GM23338 (cell line): ENCODE data around the gene RNASE7. TPM values are rescaled to one million over a fixed set of nuclear protein-coding genes. Genes with fewer than 3 reads are reported as not detected.
A peak's percentile ranks its signal among the peaks of the same experiment; 100 is the strongest.

Experiments
- ATAC-seq: fragments of 200-7000 bp; cut with Tn5 transposase; 3 replicates; pipeline ENCODE4 v1.9.1; 2020
- DNase-seq: peaks from one replicate; pipeline ENCODE4 v3.0.0-alpha.2; 2015; ENCODE audit warnings: low spot score
- H2AFZ ChIP-seq: fragments of 200-600 bp; sonication (generic); 2 replicates; pipeline ENCODE4 v1.8.0; 2016; ENCODE audit warnings: antibody characterized with exemption, mild to moderate bottlenecking, moderate library complexity
- H3F3A ChIP-seq: fragments of 200-600 bp; sonication (generic); replicated peaks from 2 replicates; pipeline ENCODE4 v1.8.0; 2017; ENCODE audit warnings: antibody characterized with exemption, mixed run types, low read depth
- H3K27ac ChIP-seq: fragments of 200-600 bp; sonication (generic); 2 replicates; pipeline ENCODE4 v1.6.1; 2016; ENCODE audit warnings: low read depth
- H3K27me3 ChIP-seq: fragments of 200-600 bp; sonication (generic); 2 replicates; pipeline ENCODE4 v1.8.0; 2016; ENCODE audit warnings: mild to moderate bottlenecking, mixed run types, moderate library complexity; ENCODE audit not compliant: insufficient read depth
- H3K36me3 ChIP-seq: fragments of 200-600 bp; sonication (generic); 2 replicates; pipeline ENCODE4 v1.8.0; 2016; ENCODE audit warnings: mild to moderate bottlenecking; ENCODE audit not compliant: insufficient read depth
- H3K4me1 ChIP-seq: fragments of 200-600 bp; sonication (generic); 2 replicates; pipeline ENCODE4 v1.8.0; 2016; ENCODE audit warnings: mild to moderate bottlenecking, moderate library complexity; ENCODE audit not compliant: insufficient read depth
- H3K4me2 ChIP-seq: fragments of 200-600 bp; sonication (generic); 2 replicates; pipeline ENCODE4 v1.7.1; 2017; ENCODE audit warnings: mixed run types
- H3K4me3 ChIP-seq: fragments of 200-600 bp; sonication (generic); 2 replicates; pipeline ENCODE4 v1.6.1; 2016; ENCODE audit warnings: mixed run types
- H3K79me2 ChIP-seq: fragments of 200-600 bp; sonication (generic); replicated peaks from 2 replicates; pipeline ENCODE4 v1.8.0; 2017; ENCODE audit warnings: mild to moderate bottlenecking; ENCODE audit not compliant: insufficient read depth
- H3K9me2 ChIP-seq: fragments of 200-600 bp; sonication (generic); 2 replicates; pipeline ENCODE4 v1.8.0; 2017; ENCODE audit not compliant: insufficient read depth
- H4K20me1 ChIP-seq: fragments of 200-600 bp; sonication (generic); replicated peaks from 2 replicates; pipeline ENCODE4 v1.8.0; 2017; ENCODE audit warnings: mild to moderate bottlenecking; ENCODE audit not compliant: insufficient read depth
- H3K27ac Mint-ChIP-seq: 2 replicates; pipeline ENCODE4 v1.8.0; 2020; ENCODE audit warnings: inconsistent platforms, mild to moderate bottlenecking, moderate library complexity, mixed read lengths
- H3K27me3 Mint-ChIP-seq: 3 replicates; pipeline ENCODE4 v1.8.0; 2022; ENCODE audit warnings: low read depth, mild to moderate bottlenecking, moderate library complexity, mixed read lengths, inconsistent platforms; ENCODE audit not compliant: insufficient read depth, poor library complexity
- H3K36me3 Mint-ChIP-seq: 3 replicates; pipeline ENCODE4 v1.8.0; 2021; ENCODE audit warnings: low read depth, mild to moderate bottlenecking, inconsistent platforms, moderate library complexity, mixed read lengths
- H3K4me1 Mint-ChIP-seq: 3 replicates; pipeline ENCODE4 v1.8.0; 2020; ENCODE audit warnings: mild to moderate bottlenecking, inconsistent platforms, mixed read lengths
- H3K4me3 Mint-ChIP-seq: 3 replicates; pipeline ENCODE4 v1.8.0; 2021; ENCODE audit warnings: moderate library complexity, mild to moderate bottlenecking, inconsistent platforms, mixed read lengths
- H3K9me3 Mint-ChIP-seq: 3 replicates; pipeline ENCODE4 v1.8.0; 2020; ENCODE audit warnings: moderate library complexity, mild to moderate bottlenecking, inconsistent platforms, mixed read lengths
- EZH2 ChIP-seq: fragments of 200-600 bp; sonication (generic); IDR thresholded peaks from one replicate; pipeline ENCODE4 v1.8.0; 2017; ENCODE audit warnings: antibody characterized with exemption, mild to moderate bottlenecking, low read depth; ENCODE audit not compliant: unreplicated experiment
- EZH2phosphoT487 ChIP-seq: fragments of 200-600 bp; sonication (generic); IDR thresholded peaks from one replicate; pipeline ENCODE4 v1.8.1; 2018; ENCODE audit warnings: antibody characterized with exemption; ENCODE audit not compliant: unreplicated experiment
- ZNF331 ChIP-seq: fragments of 250-450 bp; sonication (Bioruptor Pico); IDR thresholded peaks from 2 replicates; pipeline ENCODE4 v1.5.0; 2020; ENCODE audit warnings: low read depth, mild to moderate bottlenecking, moderate library complexity
- polyA plus RNA-seq: library from polyadenylated mRNA; unstranded; fragments of >200 nt; fragmentation: Nextera tagmentation; extraction: Ambion mirVana; gene quantifications from 2 replicates; pipeline ENCODE4 v1.2.1, GENCODE V29; 2016
- total RNA-seq: library from RNA; depleted of rRNA; stranded (reverse); fragments of >200 nt; shearing (Covaris generic); gene quantifications from 2 replicates; pipeline ENCODE4 v1.2.3, GENCODE V29; 2014
- TF ChIP-seq, protein P1 (sequence below), 2 experiments: fragments of 200-600 bp in 1 of 2; sonication (generic) in 1 of 2; conservative IDR thresholded peaks; 2 replicates each; pipeline versions ENCODE4 v1.5.1 to v1.6.1; 2016 to 2017; ENCODE audit warnings: antibody characterized with exemption in 2 of 2, low read depth in 2 of 2, mild to moderate bottlenecking in 2 of 2, moderate library complexity in 1 of 2

Gene RNASE7
- total and polyA plus RNA-seq, 2 experiments from 2014 or later = not detected

DNA sequence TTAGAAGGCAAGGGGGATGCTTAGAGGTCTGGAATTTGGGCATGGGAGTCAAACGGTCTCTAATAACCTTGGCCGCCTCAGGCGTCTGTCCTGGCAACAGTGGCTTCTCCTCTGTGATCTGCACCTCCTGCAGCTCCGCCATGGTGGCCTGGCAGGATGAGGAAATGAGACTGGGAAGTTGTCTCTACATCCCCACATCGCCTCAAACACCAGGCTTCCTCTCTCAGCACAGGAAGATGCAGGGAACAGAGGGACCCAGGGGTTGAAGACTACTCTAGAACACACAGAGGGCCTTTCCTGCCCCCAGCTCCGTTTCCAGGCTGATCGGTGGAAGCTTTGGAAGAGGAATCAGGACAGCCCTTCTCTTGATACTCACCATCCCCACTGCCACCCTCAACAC lies 19.0 kb upstream of the RNASE7 start:
- Histone ChIP-seq H3K4me2 (peak overlapping the region; percentile 97; the same call in 1 of the 2 replicates), H3K27ac (no peak overlapping the region), H3K4me1 (peaks cover 31% of the 10 kb centered on the region), H3K4me3 (no peak overlapping the region), H3K79me2 (no peaks in the 10 kb centered on the region; the same call in 1 of the 2 replicates), H3K27me3 (peaks cover 30% of the 10 kb centered on the region), H2AFZ (no peak overlapping the region), H4K20me1 (no peaks in the 10 kb centered on the region), H3K36me3 (no peaks in the 10 kb centered on the region), H3K9me2 (no peaks in the 10 kb centered on the region), H3F3A (peaks cover 7% of the 10 kb centered on the region; the same call in 1 of the 2 replicates)
- Mint-ChIP-seq H3K36me3 (peaks cover 19% of the 10 kb centered on the region), H3K4me3 (no peak overlapping the region; the same call in 2 of the 3 replicates), H3K27ac (no peak overlapping the region), H3K9me3 (no peaks in the 10 kb centered on the region; the same call in 2 of the 3 replicates), H3K27me3 (peaks cover 31% of the 10 kb centered on the region), H3K4me1 (peaks cover 39% of the 10 kb centered on the region)
- ATAC-seq (no peak), DNase-seq (no peak)
- no peak for TF ChIP-seq EZH2phosphoT487
- no peak for TF ChIP-seq ZNF331 (CRISPR knock-in tag)
- TF ChIP-seq, protein P1, sequence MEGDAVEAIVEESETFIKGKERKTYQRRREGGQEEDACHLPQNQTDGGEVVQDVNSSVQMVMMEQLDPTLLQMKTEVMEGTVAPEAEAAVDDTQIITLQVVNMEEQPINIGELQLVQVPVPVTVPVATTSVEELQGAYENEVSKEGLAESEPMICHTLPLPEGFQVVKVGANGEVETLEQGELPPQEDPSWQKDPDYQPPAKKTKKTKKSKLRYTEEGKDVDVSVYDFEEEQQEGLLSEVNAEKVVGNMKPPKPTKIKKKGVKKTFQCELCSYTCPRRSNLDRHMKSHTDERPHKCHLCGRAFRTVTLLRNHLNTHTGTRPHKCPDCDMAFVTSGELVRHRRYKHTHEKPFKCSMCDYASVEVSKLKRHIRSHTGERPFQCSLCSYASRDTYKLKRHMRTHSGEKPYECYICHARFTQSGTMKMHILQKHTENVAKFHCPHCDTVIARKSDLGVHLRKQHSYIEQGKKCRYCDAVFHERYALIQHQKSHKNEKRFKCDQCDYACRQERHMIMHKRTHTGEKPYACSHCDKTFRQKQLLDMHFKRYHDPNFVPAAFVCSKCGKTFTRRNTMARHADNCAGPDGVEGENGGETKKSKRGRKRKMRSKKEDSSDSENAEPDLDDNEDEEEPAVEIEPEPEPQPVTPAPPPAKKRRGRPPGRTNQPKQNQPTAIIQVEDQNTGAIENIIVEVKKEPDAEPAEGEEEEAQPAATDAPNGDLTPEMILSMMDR (conservative IDR thresholded peaks at IDR 0.05; ENCODE audit: low read depth in 2 of 2) = no peak

DNA sequence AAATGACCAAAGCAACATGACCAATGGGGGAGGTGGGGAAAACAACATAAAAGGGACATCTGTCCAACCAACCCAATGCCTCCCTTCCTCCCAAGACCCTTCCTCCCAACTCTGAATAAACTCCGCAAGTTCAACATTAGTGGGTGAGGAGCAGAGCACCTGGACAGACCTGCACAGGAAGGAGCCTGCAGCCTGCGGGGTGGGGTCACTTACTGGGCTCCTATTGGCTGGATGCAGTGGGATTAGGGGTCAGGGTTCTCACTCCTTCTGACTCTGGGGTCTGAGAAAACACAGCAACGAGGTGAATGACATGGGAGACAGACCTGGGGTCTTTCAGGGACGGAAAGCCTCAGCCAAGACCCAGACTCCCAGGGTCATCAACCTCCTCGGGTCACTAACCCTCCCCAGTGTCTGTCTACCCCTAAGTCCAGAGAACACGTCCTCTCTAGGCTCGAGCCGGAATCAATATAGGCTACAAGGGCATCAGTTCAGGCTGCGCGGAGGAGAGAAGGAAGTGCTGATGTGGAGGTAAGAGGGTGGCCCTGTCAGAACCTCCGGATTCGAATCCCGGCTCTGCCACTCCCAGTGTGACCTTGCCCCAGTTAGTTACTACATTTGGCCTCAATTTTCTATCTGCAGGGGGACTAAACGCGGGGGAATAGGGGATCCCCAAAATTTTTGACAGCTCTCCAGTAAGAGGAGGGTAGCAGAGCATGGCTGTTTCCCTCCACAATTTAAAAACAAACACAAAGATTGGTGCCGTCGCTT lies 18.2 kb upstream of the RNASE7 start:
- ATAC-seq (peak; percentile 6), DNase-seq (peak; percentile 44)
- H3K36me3 ChIP-seq = no peaks in the 10 kb centered on the region
- peak overlapping the region; percentile 95; the same call in 1 of the 2 replicates for H2AFZ ChIP-seq
- no peak overlapping the region for H3K27ac Mint-ChIP-seq
- no peak overlapping the region for H3K27ac ChIP-seq
- peak overlapping the region; percentile 91 for H3K4me3 Mint-ChIP-seq
- no peaks in the 10 kb centered on the region; the same call in 1 of the 2 replicates for H3K79me2 ChIP-seq
- peaks cover 7% of the 10 kb centered on the region; the same call in 1 of the 2 replicates for H3F3A ChIP-seq
- H3K27me3 Mint-ChIP-seq = peaks cover 31% of the 10 kb centered on the region
- peaks cover 39% of the 10 kb centered on the region for H3K4me1 Mint-ChIP-seq
- H3K9me2 ChIP-seq = no peaks in the 10 kb centered on the region
- no peaks in the 10 kb centered on the region; the same call in 2 of the 3 replicates for H3K9me3 Mint-ChIP-seq
- H3K36me3 Mint-ChIP-seq = peaks cover 19% of the 10 kb centered on the region
- H3K4me1 ChIP-seq = peaks cover 31% of the 10 kb centered on the region
- H4K20me1 ChIP-seq = no peaks in the 10 kb centered on the region
- TF ChIP-seq, protein P1 (conservative IDR thresholded peaks at IDR 0.05; ENCODE audit: low read depth in 2 of 2) = no peak
- TF ChIP-seq EZH2 = no peak
- H3K4me2 ChIP-seq = peak overlapping the region; percentile 97
- H3K27me3 ChIP-seq = peaks cover 30% of the 10 kb centered on the region
- H3K4me3 ChIP-seq = peak overlapping the region; percentile 70
